HG02798 (cell line): ENCODE results near the gene SMYD4.
"Not testable (repeated sequence)": the region's sequence is repeated elsewhere in the genome, so short reads cannot be mapped to it uniquely, and the experiment has no call there.

Experiments
- ATAC-seq: cut with Tn5 transposase; IDR thresholded peaks from one replicate; pipeline ENCODE4 v1.9.1; 2021; ENCODE audit warnings: mild to moderate bottlenecking; ENCODE audit not compliant: unreplicated experiment, poor library complexity

SMYD4 gene

GRCh38 chr17:1783834-1784611, 45.7 kb downstream of the SMYD4 start:
- ATAC-seq = no peak

DNA sequence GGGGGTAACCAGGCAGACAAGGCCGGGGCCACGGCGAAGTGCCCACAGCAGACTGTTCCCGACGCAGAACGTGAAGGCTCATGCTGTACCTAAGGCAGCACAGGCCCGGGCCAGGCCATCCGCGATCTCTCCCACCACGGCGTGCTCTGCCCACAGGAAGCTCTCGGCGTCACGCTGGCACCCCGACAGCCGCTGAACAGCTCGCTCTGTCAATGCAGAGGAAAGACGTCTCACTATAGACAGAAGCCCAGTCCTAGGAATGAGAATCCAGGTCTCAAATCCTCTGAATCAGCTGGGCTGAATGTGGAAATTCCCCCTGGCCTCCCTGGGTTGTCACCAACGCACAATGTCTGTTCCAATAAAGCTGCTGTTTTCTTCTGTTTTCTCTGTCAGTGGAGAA, 46.4 kb downstream of the SMYD4 start:
- no peak for ATAC-seq

- ATAC-seq = no peak
Observed at GRCh38 chr17:1782171-1782567, 47.5 kb downstream of the SMYD4 start.

DNA sequence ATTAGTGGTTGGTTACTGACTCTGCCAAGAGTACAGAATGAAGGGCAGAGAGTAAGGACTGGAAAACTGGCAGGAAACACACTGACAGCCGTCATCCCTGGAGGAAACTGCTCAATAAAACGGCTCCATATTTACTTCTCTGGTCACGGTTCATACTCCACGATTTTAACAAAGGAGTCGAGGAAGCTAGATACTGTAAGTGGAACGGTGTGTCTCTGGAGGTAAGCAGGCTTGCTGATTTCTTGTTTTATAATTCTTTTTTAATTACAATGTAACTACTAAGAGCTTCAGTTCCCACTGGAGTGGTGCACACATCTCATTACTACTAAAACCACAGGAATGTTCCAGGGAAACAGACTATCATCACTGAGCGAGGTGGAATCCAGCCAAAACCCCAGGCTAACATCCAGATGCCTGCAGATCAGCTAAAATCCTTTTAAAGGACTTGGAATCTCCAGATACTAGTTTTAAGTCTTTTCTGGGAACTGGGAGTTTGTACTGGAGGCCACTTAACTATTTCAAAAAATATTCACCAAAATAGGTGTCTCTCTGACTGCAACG, 50.1 kb downstream of the SMYD4 start:
- ATAC-seq = no peak

GRCh38 chr17:1776857-1777256, 52.8 kb downstream of the SMYD4 start:
- no peak for ATAC-seq

GRCh38 chr17:1776328-1776727, 53.4 kb downstream of the SMYD4 start:
- no peak for ATAC-seq

- no peak for ATAC-seq
Observed at GRCh38 chr17:1774390-1775176, 55.1 kb downstream of the SMYD4 start.

DNA sequence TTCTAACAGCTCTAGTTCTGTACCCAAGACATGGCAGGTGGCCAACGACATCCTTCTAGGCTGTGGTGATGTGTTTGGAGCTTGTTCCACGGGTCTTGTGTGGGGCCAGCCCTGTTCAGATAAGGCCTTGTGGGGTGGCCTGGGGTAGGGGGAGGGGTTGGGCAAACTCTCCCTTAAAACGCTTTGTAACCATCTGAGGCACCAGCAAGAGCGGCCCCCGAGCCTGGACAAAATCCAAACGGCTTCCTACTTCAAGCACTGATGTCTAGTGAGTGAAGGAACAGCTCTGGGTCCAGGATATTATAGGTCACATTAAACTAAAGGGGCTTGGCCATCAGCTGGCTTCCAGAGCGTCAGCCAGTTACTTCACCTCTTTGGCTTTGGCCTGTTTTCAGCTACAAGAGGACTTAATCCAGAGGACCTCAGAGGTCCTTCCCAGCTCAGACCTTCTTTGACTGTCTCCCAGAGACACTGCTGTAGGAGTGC, 56.0 kb downstream of the SMYD4 start:
- no peak for ATAC-seq

DNA sequence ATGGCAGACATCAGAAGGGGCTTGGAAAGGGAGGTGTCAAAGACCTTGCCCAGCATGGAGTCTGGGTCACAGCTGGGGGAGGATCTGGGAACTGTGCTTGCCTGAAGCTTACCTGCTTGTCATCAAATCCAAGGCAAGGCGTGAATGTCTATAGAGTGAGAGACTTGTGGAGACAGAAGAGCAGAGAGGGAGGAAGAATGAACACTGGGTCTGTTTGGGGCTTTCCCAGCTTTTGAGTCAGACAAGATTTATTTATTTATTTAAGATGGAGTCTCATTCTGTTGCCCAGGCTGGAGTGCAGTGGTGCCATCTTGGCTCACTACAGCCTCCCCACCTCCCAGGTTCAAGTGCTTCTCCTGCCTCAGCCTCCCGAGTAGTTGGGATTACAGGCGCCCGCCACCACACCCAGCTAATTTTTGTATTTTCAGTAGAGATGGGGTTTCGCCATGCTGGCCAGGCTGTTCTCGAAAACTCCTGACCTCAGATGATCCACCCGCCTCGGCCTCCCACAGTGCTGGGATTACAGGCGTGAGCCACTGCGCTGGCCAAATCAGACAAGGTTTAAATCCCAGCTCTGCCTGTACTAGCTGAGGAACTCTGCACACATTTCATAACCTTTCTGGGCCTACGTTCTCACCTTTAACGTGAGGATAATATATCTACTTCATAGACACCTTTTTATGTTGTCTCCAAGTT, 56.6 kb downstream of the SMYD4 start:
- ATAC-seq = not testable (repeated sequence)

DNA sequence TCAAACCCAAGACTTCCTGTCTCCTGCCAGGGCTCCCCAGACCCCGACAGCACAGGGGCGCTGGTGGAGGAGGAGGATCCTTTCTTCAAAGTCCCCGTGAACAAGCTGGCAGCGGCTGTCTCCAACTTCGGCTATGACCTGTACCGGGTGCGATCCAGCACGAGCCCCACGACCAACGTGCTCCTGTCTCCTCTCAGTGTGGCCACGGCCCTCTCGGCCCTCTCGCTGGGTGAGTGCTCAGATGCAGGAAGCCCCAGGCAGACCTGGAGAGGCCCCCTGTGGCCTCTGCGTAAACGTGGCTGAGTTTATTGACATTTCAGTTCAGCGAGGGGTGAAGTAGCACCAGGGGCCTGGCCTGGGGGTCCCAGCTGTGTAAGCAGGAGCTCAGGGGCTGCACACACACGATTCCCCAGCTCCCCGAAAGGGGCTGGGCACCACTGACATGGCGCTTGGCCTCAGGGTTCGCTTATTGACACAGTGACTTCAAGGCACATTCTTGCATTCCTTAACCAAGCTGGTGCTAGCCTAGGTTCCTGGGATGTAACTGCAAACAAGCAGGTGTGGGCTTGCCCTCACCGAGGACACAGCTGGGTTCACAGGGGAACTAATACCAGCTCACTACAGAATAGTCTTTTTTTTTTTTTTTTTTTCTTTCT, 59.8 kb downstream of the SMYD4 start:
- ATAC-seq = no peak

- no peak for ATAC-seq
Observed at GRCh38 chr17:1767358-1767757, 62.3 kb downstream of the SMYD4 start.

- no peak for ATAC-seq
Observed at GRCh38 chr17:1766382-1767135, 63.1 kb downstream of the SMYD4 start.

GRCh38 chr17:1765576-1765975, 64.1 kb downstream of the SMYD4 start:
- no peak for ATAC-seq

- not testable (repeated sequence) for ATAC-seq
Observed at GRCh38 chr17:1764705-1765104, 65.0 kb downstream of the SMYD4 start.

DNA sequence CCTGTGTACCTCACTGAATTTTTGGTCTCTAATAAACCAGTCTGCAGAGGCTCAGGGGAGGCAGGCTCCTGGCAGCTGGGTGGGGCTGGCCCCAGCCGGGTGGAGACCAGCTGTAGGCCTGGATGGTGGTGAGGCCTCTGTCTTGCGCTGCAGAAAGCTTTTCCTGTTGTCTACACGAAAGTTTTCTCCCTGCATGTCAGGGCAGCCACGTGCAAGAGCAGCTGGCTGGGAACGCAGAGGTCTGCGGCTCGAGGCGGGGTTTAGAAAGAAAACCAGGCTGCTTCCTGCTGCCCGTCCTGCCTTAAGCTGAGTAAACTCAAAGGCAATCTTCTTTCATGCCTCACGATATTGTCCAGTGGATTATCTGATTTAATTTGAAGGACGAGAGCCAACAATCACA, 65.4 kb downstream of the SMYD4 start:
- ATAC-seq = no peak

DNA sequence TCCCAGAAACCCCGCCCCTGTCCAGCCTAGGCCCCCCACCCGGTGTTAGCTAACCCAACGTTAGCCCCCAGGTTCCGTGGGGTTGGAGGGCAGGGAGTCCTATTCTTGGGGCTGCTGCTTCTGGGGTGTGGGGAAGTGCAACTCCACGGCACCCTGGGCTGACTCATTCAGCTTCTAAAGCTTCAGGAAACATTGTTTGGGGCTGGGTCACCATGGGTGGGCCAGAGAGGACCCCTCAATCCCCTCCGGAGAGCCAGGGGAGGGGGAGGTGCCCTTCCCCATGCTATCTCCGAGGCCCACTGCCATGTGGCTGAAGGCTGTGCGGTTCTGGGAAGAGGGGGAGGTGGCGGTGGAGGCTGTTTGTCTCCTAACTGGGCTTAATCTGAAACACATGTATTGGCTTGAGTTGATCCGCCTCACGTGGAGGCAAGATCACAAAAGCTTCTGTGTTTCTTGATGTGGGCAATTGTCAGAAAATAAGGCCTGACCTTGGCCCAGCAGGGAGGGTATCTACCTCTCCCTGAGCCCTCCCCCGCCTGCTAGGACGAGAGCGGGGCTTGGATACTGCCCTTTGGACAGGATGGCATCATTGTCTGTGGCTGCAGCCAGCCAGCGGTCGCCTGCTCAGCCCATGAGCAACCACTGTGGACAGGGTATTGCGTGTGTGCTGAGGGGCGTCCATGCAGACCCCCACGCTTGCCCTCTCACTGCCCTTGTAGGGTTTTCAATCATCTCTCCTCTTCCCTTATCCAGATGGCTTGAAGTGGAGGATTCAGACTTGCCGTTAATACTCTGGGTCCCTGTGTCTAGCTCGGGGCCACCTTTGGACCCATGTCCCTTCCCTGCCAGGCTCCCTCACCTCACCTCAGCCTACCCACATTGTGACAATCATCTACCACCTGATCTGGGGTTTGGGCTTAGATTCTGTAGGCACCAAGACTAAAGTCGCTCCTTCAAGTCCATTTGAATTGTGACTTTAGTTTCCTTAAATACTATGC, 66.5 kb downstream of the SMYD4 start:
- no peak for ATAC-seq

- no peak for ATAC-seq
Observed at GRCh38 chr17:1762233-1762900, 67.3 kb downstream of the SMYD4 start.

GRCh38 chr17:1759529-1759928, 70.2 kb downstream of the SMYD4 start:
- no peak for ATAC-seq
